Vagina (tissue), 2 donors: ENCODE measurements around the gene ATG2B. TPM values are rescaled to one million over a fixed set of nuclear protein-coding genes. Genes with fewer than 3 reads are reported as not detected.

Source experiments
- DNase-seq, 2 donors: peaks; one replicate each; pipeline ENCODE4 v3.0.0-alpha.2; 2017; ENCODE audit errors: extremely low spot score in 2 of 2
- H3K27ac ChIP-seq: fragments of 200-600 bp; sonication (generic); one replicate; pipeline ENCODE4 v1.5.1; 2019
- H3K27me3 ChIP-seq: fragments of 200-600 bp; sonication (generic); one replicate; pipeline ENCODE4 v1.5.1; 2019
- H3K36me3 ChIP-seq, 2 donors: fragments of 200-600 bp; sonication (generic); one replicate each; pipeline ENCODE4 v1.5.1; 2017 to 2019
- H3K4me1 ChIP-seq: fragments of 200-600 bp; sonication (generic); one replicate; pipeline ENCODE4 v1.5.1; 2019
- H3K4me3 ChIP-seq, 2 donors: fragments of 200-600 bp; sonication (generic); 1 replicate in 1 of 2; 2 replicates in 1 of 2; pipeline ENCODE4 v1.5.1; 2016 to 2019
- H3K9me3 ChIP-seq: fragments of 200-600 bp; sonication (generic); one replicate; pipeline ENCODE4 v1.5.1; 2019
- CTCF ChIP-seq, 3 experiments: fragments of 450-650 bp in 2 of 3; fragments of 200-600 bp in 1 of 3; sonication (generic) in 1 of 3; IDR thresholded peaks; one replicate each; pipeline ENCODE4 v1.5.1; 2017 to 2019; ENCODE audit warnings: antibody characterized with exemption in 3 of 3, mild to moderate bottlenecking in 2 of 3, moderate library complexity in 2 of 3
- POLR2A ChIP-seq, 2 donors: fragments of 450-650 bp; IDR thresholded peaks; one replicate each; pipeline ENCODE4 v1.6.1; 2017; ENCODE audit warnings: antibody characterized with exemption in 2 of 2, mild to moderate bottlenecking in 2 of 2, moderate library complexity in 2 of 2
- POLR2AphosphoS5 ChIP-seq, 2 donors: sonication (generic); formaldehyde crosslinking; IDR thresholded peaks; one replicate each; pipeline ENCODE4 v1.9.0; 2017; ENCODE audit warnings: antibody characterized with exemption in 2 of 2, mild to moderate bottlenecking in 2 of 2, low read depth in 1 of 2; ENCODE audit not compliant: insufficient read depth in 1 of 2
- intact Hi-C: fragments of 100-400 bp; cut with DNase I; formaldehyde crosslinking; loops from one replicate; pipeline ENCODE4 v1.15.1; 2023
- total RNA-seq: library from RNA; depleted of rRNA; stranded (reverse); fragments of >200 nt; gene quantifications from one replicate; pipeline ENCODE4 v1.2.3, GENCODE V29; 2016

The ATG2B gene
- total RNA-seq, 1 donor from 2014 or later, result 32.2 TPM

- DNase-seq, result no peak
- Histone ChIP-seq H3K9me3 (no peaks in the 10 kb centered on the region), H3K36me3 (no peaks in the 10 kb centered on the region), H3K27me3 (no peaks in the 10 kb centered on the region), H3K4me3 (no peak overlapping the region), H3K27ac (peak overlapping the region; percentile 46), H3K4me1 (peaks cover 57% of the 10 kb centered on the region)
- no peak for TF ChIP-seq POLR2A (IDR thresholded peaks at IDR 0.05)
- TF ChIP-seq CTCF (IDR thresholded peaks at IDR 0.05), result peak in 1 of 3 experiments; percentile 17
- intact Hi-C loops, result no loop called here
Measured at GRCh38 chr14:96264853-96265252, 98.3 kb downstream of the ATG2B start.

GRCh38 chr14:96264200-96264553 is 99.0 kb downstream of the ATG2B start:
- H3K4me3 ChIP-seq, result no peak overlapping the region
- no peaks in the 10 kb centered on the region for H3K36me3 ChIP-seq
- no peaks in the 10 kb centered on the region for H3K27me3 ChIP-seq
- TF ChIP-seq POLR2AphosphoS5 (IDR thresholded peaks at IDR 0.05; ENCODE audit: insufficient read depth in 1 of 2, low read depth in 1 of 2) (no peak), POLR2A (IDR thresholded peaks at IDR 0.05) (no peak), CTCF (IDR thresholded peaks at IDR 0.05) (no peak)
- intact Hi-C loops, result no loop called here
- no peak for DNase-seq
- H3K27ac ChIP-seq, result peak overlapping the region; percentile 77
- H3K4me1 ChIP-seq, result peaks cover 50% of the 10 kb centered on the region
- H3K9me3 ChIP-seq, result no peaks in the 10 kb centered on the region

DNA sequence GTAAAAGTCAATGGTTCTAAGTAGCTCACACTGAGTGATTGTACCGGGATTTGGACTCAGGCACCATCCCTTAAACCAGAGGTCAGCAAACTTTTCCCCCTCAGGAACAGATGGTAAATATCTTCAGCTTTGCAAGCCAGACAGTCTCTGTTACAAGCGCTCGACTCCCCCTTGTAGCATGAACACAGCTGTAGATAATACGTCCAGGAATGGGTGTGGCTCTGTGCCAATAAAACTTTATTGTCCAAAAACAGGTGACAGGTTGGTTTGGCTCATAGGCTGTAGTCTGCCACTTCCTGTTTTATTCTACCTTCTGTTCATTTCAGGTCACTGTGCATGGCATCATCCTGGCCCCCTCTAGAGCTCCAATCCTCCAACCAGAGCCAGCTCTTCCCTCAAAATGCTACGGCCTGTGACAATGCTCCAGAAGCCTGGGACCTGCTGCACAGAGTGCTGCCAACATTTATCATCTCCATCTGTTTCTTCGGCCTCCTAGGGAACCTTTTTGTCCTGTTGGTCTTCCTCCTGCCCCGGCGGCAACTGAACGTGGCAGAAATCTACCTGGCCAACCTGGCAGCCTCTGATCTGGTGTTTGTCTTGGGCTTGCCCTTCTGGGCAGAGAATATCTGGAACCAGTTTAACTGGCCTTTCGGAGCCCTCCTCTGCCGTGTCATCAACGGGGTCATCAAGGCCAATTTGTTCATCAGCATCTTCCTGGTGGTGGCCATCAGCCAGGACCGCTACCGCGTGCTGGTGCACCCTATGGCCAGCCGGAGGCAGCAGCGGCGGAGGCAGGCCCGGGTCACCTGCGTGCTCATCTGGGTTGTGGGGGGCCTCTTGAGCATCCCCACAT is 99.6 kb downstream of the ATG2B start:
- H3K27me3 ChIP-seq, result no peaks in the 10 kb centered on the region
- no peaks in the 10 kb centered on the region for H3K36me3 ChIP-seq
- peaks cover 44% of the 10 kb centered on the region for H3K4me1 ChIP-seq
- DNase-seq, result no peak
- no peaks in the 10 kb centered on the region for H3K9me3 ChIP-seq
- H3K27ac ChIP-seq, result peak overlapping the region; percentile 77
- TF ChIP-seq POLR2A (IDR thresholded peaks at IDR 0.05) (no peak), POLR2AphosphoS5 (IDR thresholded peaks at IDR 0.05; ENCODE audit: insufficient read depth in 1 of 2, low read depth in 1 of 2) (no peak), CTCF (IDR thresholded peaks at IDR 0.05) (no peak)
- no peak overlapping the region for H3K4me3 ChIP-seq
- intact Hi-C loops, result no loop called here

DNA sequence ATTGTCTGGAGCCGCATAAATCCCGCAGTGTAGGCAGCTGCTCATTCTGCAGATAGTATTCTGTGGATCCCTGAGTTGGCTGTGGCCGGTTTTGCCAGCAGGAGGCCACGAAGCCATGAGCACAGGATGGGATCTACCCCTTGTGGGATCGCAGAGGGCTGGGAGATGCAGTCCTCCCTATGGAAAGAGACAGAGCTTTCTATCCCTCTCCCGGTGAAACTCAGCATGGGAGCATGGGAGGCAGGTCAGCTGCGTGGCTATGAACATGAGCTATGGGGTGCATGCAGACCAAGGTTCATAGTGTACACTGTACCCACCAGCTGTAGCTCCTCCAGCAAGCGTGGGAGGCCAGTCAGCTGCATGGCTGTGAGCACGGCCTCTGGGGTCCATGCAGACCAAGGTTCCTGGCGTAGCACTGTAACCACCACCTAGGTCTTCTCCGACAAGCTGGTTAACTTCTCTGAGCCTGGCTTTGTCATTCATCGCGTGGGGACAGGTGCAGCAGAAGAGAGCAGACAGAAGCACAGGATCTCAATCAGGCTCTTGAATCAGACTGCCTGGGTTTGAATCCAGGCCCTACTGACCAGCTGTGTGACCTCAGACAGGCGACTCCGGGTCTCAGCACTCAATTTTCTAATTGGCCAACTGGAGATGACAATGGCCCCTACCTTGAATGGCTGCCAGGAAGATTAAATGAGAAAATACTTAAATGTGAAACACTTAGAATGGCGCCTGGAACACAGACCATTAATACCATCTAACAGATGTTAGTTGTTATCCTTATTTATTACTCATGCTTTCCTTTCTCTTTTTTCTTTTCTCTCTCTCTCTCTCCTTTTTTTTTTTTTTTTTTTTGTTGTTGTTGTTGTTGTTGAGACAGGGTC is 101.1 kb downstream of the ATG2B start:
- H3K27me3 ChIP-seq, result no peaks in the 10 kb centered on the region
- no peak overlapping the region for H3K4me3 ChIP-seq
- DNase-seq, result no peak
- no peaks in the 10 kb centered on the region for H3K36me3 ChIP-seq
- TF ChIP-seq POLR2AphosphoS5 (IDR thresholded peaks at IDR 0.05; ENCODE audit: insufficient read depth in 1 of 2, low read depth in 1 of 2), result no peak
- no peak for TF ChIP-seq POLR2A (IDR thresholded peaks at IDR 0.05)
- no peak for TF ChIP-seq CTCF (IDR thresholded peaks at IDR 0.05)
- peaks cover 28% of the 10 kb centered on the region for H3K4me1 ChIP-seq
- no peaks in the 10 kb centered on the region for H3K9me3 ChIP-seq
- intact Hi-C loops, result no loop called here
- peak overlapping the region; percentile 51 for H3K27ac ChIP-seq
